GM10266 (cell line): Measurements from ENCODE around the gene ANXA5.

Experiments
- DNase-seq: peaks from one replicate; pipeline ENCODE4 v3.0.0; 2012; ENCODE audit errors: extremely low spot score
- TF ChIP-seq, protein P1 (sequence below): IDR thresholded peaks from 2 replicates; pipeline ENCODE4 v1.5.1; 2012; ENCODE audit warnings: mild to moderate bottlenecking, low read depth; ENCODE audit not compliant: control insufficient read depth, insufficient read depth; ENCODE audit errors: missing control alignments

Gene ANXA5

DNA sequence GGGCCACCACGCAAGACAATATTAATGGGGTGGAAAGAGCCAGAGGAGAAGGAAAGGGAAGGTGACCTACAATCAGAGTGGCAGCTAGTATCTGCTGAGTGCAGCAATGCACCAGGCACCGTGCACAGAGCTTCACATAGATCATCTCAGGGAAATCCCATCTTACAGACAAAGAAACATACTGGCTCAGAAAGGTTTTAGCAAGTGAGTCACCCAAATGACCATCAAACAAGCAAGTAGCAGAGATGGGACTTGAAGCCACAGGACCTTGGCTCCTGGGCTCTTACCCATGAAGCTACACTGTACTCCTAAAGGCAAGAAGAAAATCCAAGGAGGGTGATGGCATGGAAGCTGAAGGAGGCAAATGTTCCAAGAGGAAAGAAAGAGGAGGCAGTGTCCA, 6.8 kb downstream of the ANXA5 start:
- no peak for DNase-seq

DNA sequence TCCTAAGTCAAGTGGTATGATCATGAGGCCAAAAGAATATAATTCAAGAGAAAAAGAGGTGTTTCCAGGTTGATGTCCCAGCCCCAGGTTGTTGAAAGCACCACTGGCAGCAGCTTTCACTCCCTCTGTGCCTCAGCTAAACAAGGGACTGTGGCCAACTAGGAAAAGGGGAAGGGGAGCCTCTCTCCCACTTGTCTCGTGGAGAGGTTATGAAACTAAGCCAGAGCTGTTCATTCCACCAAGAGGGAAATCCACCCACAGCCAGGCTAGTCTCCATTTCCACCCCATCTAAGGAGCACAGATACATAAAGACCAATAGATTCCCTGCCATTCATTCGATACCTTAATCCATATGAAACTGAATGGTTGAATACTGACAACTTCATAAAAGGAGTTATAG, 8.1 kb downstream of the ANXA5 start:
- no peak for DNase-seq
- TF ChIP-seq, protein P1, sequence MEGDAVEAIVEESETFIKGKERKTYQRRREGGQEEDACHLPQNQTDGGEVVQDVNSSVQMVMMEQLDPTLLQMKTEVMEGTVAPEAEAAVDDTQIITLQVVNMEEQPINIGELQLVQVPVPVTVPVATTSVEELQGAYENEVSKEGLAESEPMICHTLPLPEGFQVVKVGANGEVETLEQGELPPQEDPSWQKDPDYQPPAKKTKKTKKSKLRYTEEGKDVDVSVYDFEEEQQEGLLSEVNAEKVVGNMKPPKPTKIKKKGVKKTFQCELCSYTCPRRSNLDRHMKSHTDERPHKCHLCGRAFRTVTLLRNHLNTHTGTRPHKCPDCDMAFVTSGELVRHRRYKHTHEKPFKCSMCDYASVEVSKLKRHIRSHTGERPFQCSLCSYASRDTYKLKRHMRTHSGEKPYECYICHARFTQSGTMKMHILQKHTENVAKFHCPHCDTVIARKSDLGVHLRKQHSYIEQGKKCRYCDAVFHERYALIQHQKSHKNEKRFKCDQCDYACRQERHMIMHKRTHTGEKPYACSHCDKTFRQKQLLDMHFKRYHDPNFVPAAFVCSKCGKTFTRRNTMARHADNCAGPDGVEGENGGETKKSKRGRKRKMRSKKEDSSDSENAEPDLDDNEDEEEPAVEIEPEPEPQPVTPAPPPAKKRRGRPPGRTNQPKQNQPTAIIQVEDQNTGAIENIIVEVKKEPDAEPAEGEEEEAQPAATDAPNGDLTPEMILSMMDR = no peak

More for the DNA sequence above, 6.8 kb downstream of the ANXA5 start:
- TF ChIP-seq, protein P1 = no peak

DNA sequence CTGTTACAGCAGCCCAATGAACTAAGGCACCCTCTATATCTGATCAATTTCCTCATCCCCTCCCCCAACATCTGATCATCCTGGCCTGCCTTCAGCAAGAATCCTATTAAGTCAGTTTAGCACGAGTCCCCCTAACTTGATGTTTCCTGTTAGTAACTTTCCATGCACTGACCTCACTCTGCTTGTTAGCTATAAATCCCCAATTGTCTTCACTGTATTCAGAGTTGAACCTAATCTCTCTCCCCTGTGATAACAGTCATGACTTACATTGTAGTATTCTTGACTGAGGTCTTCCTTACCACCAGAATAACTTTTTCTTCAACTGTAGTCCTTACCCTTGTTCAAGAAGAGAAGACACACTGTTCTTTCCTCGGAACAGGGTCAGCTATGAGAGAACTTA, 8.5 kb downstream of the ANXA5 start:
- DNase-seq = no peak
- TF ChIP-seq, protein P1 = no peak

DNA sequence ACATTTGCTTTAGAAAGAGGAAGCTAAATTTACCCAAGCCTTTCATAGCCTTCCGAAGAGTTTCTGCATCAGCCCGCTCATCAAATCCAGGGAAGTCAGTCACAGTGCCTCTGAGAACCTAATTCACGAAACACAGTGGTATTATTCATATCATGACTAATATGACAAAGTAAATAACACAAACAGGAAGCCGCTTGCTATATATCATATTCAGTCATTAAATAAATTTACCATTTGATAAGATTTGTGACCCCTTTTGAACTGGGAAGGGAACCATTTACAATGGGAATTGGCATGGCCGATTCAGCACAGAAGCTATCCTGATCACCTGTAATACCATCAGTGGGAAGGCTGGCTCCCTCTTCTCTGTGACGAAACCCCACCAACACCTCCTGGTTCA, 10.5 kb downstream of the ANXA5 start:
- DNase-seq = no peak
- TF ChIP-seq, protein P1 = no peak

DNA sequence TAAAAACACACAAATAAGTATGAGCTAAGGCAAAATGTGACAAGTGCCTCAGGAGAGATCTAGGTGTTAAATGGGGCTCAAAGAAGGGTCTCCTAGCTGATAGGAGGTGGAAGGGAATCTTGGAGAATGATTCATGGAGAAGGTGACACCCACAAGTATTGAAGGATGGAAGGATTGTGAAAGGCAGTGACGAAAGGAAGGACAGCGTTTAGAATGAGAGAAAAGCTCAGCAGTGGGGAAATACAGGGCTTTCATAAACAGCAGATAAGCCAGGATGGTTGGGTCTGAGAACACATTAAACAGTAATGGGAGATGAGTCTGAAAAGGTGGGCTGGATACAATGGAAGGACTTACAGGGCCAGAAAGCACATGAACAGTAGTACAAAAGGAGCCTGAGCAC, 11.5 kb downstream of the ANXA5 start:
- TF ChIP-seq, protein P1 = no peak
- no peak for DNase-seq

DNA sequence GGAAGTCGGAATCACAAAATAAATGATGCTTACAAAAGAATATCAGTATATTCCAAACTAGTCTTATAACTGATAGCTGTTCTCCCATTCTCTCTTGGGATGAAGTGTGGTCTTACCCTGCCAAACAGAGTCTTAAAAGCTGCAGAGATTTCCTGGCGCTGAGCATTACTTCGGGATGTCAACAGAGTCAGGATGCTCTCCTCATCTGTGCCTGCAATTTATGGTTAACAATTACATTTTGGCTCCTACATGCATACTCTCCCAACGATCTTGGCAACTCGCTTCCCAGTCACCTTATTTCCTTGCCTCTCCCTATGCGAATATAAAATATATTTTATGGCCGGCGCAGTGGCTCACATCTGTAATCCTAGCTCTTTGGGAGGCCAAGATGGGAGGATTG, 12.2 kb downstream of the ANXA5 start:
- DNase-seq = no peak
- TF ChIP-seq, protein P1 = no peak

DNA sequence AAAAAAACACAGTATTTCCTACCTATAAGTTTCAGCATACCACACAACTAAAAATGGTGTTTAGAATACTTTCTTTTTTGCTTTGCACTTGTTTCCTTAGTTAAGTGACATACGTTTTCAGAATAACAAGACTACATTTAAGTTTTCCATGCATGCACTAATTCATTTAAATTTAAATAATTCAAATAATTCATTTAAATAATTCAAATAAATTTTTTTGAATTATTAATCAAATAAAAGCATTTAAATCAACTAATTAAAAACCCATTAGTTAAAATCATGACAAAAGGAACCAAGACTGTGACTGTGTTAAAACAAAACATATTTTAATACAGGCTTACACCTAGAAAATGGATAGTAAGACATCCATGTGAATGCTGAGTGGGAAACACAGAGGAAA, 12.8 kb downstream of the ANXA5 start:
- TF ChIP-seq, protein P1 = no peak
- DNase-seq = no peak
